ENCODE measurements around the gene PCNT. TPM values are rescaled to one million over a fixed set of nuclear protein-coding genes. Genes with fewer than 3 reads are reported as not detected.
"Not testable (repeated sequence)": the region's sequence is repeated elsewhere in the genome, so short reads cannot be mapped to it uniquely, and the experiment has no call there.

The PCNT gene
- total RNA-seq, 4 donors from 2014 or later, result 200 to 431 (median 290) TPM

- H3K27ac ChIP-seq, result peak overlapping the region; percentile 87 to 96 (median 94)
- DNase-seq (no peak), ATAC-seq (no peak)
- in situ Hi-C loops (cut with MboI; ENCODE audit: low sequenced_read_pairs in 4 of 4) (no loop called here), intact Hi-C loops (cut with DNase I; ENCODE audit: low total_unique reads) (loop anchor here (1.0 to 5.0 kb wide), 2 partner anchors 136 to 172 kb away; partner anchors contain the start of genes C21orf58, MCM3AP and YBEY)
- H3K4me3 ChIP-seq, result peak overlapping the region; percentile 70 to 96 (median 92)
- no peaks in the 10 kb centered on the region for H3K27me3 ChIP-seq
- H3K36me3 ChIP-seq, result peaks cover 0 to 4% of the 10 kb centered on the region in 2 donors
- no peaks in the 10 kb centered on the region for H3K9me3 ChIP-seq
- peaks cover 42 to 59% of the 10 kb centered on the region in 2 donors for H3K4me1 ChIP-seq
- TF ChIP-seq POLR2A (IDR thresholded peaks at IDR 0.05) (no peak), CTCF (IDR thresholded peaks at IDR 0.05 in 4 of 5, conservative IDR thresholded peaks at IDR 0.05 in 1 of 5) (no peak)
Observed at GRCh38 chr21:46459356-46460112, 135.6 kb downstream of the PCNT start.

- no peaks in the 10 kb centered on the region for H3K9me3 ChIP-seq
- in situ Hi-C loops (cut with MboI; ENCODE audit: low sequenced_read_pairs in 4 of 4) (no loop called here), intact Hi-C loops (cut with DNase I; ENCODE audit: low total_unique reads) (no loop called here)
- peaks cover 0 to 4% of the 10 kb centered on the region in 2 donors for H3K36me3 ChIP-seq
- H3K4me3 ChIP-seq, result no peak overlapping the region
- no peaks in the 10 kb centered on the region for H3K27me3 ChIP-seq
- peaks cover 18 to 35% of the 10 kb centered on the region in 2 donors for H3K4me1 ChIP-seq
- no peak for TF ChIP-seq CTCF (IDR thresholded peaks at IDR 0.05 in 4 of 5, conservative IDR thresholded peaks at IDR 0.05 in 1 of 5)
- TF ChIP-seq POLR2A (IDR thresholded peaks at IDR 0.05), result no peak
- peak overlapping the region; percentile 42 to 96 (median 74) for H3K27ac ChIP-seq
- no peak for DNase-seq
- ATAC-seq, result no peak
Observed at GRCh38 chr21:46461909-46462308, 138.0 kb downstream of the PCNT start.

- in situ Hi-C loops (cut with MboI; ENCODE audit: low sequenced_read_pairs in 4 of 4); DNase-seq; ATAC-seq; H3K9me3 ChIP-seq; intact Hi-C loops (cut with DNase I; ENCODE audit: low total_unique reads); H3K4me3 ChIP-seq; H3K27me3 ChIP-seq; H3K27ac ChIP-seq: not testable (repeated sequence)
- H3K4me1 ChIP-seq, result peaks cover 6 to 20% of the 10 kb centered on the region in 2 donors
- peaks cover 0 to 11% of the 10 kb centered on the region in 2 donors for H3K36me3 ChIP-seq
Observed at GRCh38 chr21:46465153-46465552, 141.2 kb downstream of the PCNT start.

GRCh38 chr21:46465651-46466050 is 141.7 kb downstream of the PCNT start:
- no peak overlapping the region for H3K27ac ChIP-seq
- TF ChIP-seq CTCF (IDR thresholded peaks at IDR 0.05 in 4 of 5, conservative IDR thresholded peaks at IDR 0.05 in 1 of 5) (no peak), POLR2A (IDR thresholded peaks at IDR 0.05) (no peak)
- in situ Hi-C loops (cut with MboI; ENCODE audit: low sequenced_read_pairs in 4 of 4), result no loop called here
- no peak overlapping the region for H3K4me3 ChIP-seq
- H3K36me3 ChIP-seq, result peaks cover 0 to 11% of the 10 kb centered on the region in 2 donors
- DNase-seq (no peak), ATAC-seq (no peak)
- H3K27me3 ChIP-seq, result no peaks in the 10 kb centered on the region
- peaks cover 6 to 15% of the 10 kb centered on the region in 2 donors for H3K4me1 ChIP-seq
- no peaks in the 10 kb centered on the region for H3K9me3 ChIP-seq
- intact Hi-C loops (cut with DNase I; ENCODE audit: low total_unique reads), result no loop called here

- H3K27me3 ChIP-seq, result no peaks in the 10 kb centered on the region
- peaks cover 0 to 8% of the 10 kb centered on the region in 2 donors for H3K36me3 ChIP-seq
- intact Hi-C loops (cut with DNase I; ENCODE audit: low total_unique reads), result no loop called here
- H3K4me1 ChIP-seq, result peaks cover 0 to 15% of the 10 kb centered on the region in 2 donors
- no peak for ATAC-seq
- DNase-seq, result no peak
- H3K4me3 ChIP-seq, result no peak overlapping the region
- TF ChIP-seq CTCF (IDR thresholded peaks at IDR 0.05 in 4 of 5, conservative IDR thresholded peaks at IDR 0.05 in 1 of 5) (no peak), POLR2A (IDR thresholded peaks at IDR 0.05) (no peak)
- H3K9me3 ChIP-seq, result no peaks in the 10 kb centered on the region
- in situ Hi-C loops (cut with MboI; ENCODE audit: low sequenced_read_pairs in 4 of 4), result no loop called here
- H3K27ac ChIP-seq, result no peak overlapping the region
Observed at GRCh38 chr21:46468108-46468774, 144.3 kb downstream of the PCNT start.
